Head of caudate nucleus (tissue), 42 donors: Measurements from ENCODE around the gene C4orf50.
"Not testable (repeated sequence)": the region's sequence is repeated elsewhere in the genome, so short reads cannot be mapped to it uniquely, and the experiment has no call there.

Experiments used
- DNase-seq, 42 donors: peaks; one replicate each; pipeline versions ENCODE4 v3.0.0 to v3.0.0-alpha.2; 2020 to 2021; ENCODE audit warnings: mixed read lengths in 7 of 42
- intact Hi-C: fragments of 100-400 bp; cut with DNase I; formaldehyde crosslinking; loops from one replicate; pipeline ENCODE4 v1.15.0; 2022

C4orf50 gene

GRCh38 chr4:5865896-5866599 lies 152.2 kb downstream of the C4orf50 start:
- no peak for DNase-seq
- intact Hi-C loops, result no loop called here

- intact Hi-C loops, result no loop called here
- peak in 35 of 42 donors; percentile 34 to 86 (median 58) for DNase-seq
Observed at GRCh38 chr4:5863461-5864113, 154.6 kb downstream of the C4orf50 start.

GRCh38 chr4:5858020-5858769 lies 160.0 kb downstream of the C4orf50 start:
- intact Hi-C loops, result no loop called here
- DNase-seq, result peak in 25 of 42 donors; percentile 12 to 82 (median 48)

- DNase-seq, result no peak
- intact Hi-C loops, result no loop called here
Observed at GRCh38 chr4:5857199-5857598, 161.0 kb downstream of the C4orf50 start.

GRCh38 chr4:5856362-5856761 lies 161.9 kb downstream of the C4orf50 start:
- intact Hi-C loops, DNase-seq: not testable (repeated sequence)

- intact Hi-C loops, result no loop called here
- no peak for DNase-seq
Observed at GRCh38 chr4:5854929-5855328, 163.3 kb downstream of the C4orf50 start.

GRCh38 chr4:5852523-5853202 lies 165.6 kb downstream of the C4orf50 start:
- no peak for DNase-seq
- intact Hi-C loops, result no loop called here

- intact Hi-C loops, result no loop called here
- no peak for DNase-seq
Observed at GRCh38 chr4:5851637-5852301, 166.5 kb downstream of the C4orf50 start.
